Left ventricle myocardium inferior (tissue), 1 donor: ENCODE measurements around the gene DNAJC27. TPM values are rescaled to one million over a fixed set of nuclear protein-coding genes. Genes with fewer than 3 reads are reported as not detected.

Source experiments
- DNase-seq: peaks from one replicate; pipeline ENCODE4 v3.0.0-alpha.2; 2020
- H3K27ac ChIP-seq: fragments of 200-600 bp; replicated peaks from 2 replicates; pipeline ENCODE4 v1.8.0; 2021
- H3K27me3 ChIP-seq: fragments of 200-600 bp; 2 replicates; pipeline ENCODE4 v1.8.0; 2021; ENCODE audit warnings: low read depth
- H3K36me3 ChIP-seq: fragments of 200-600 bp; 2 replicates; pipeline ENCODE4 v1.8.0; 2021
- H3K4me1 ChIP-seq: fragments of 200-600 bp; 2 replicates; pipeline ENCODE4 v1.8.0; 2021
- H3K4me3 ChIP-seq: fragments of 200-600 bp; 2 replicates; pipeline ENCODE4 v1.8.0; 2021; ENCODE audit warnings: mild to moderate bottlenecking, moderate library complexity
- H3K9me3 ChIP-seq: fragments of 200-600 bp; replicated peaks from 2 replicates; pipeline ENCODE4 v1.8.0; 2021
- CTCF ChIP-seq: fragments of 200-600 bp; IDR thresholded peaks from 2 replicates; pipeline ENCODE4 v1.8.0; 2021; ENCODE audit warnings: antibody characterized with exemption, mild to moderate bottlenecking, borderline replicate concordance
- intact Hi-C: fragments of 100-400 bp; cut with micrococcal nuclease; formaldehyde crosslinking; loops from one replicate; pipeline ENCODE4 v1.11.0; 2022
- total RNA-seq: library from RNA; stranded (reverse); fragmentation: NEBNext Ultra II Directional; extraction: Animal tissue kit (Norgen Biotek cat#: 25700); gene quantifications from one replicate; pipeline ENCODE4 v1.2.1, GENCODE V29; 2021
- donor health status: DM: no; HTN: yes; CAD: no; lungs with severe emphysema.

DNAJC27 gene
- total RNA-seq, 1 donor from 2014 or later: 10.1 TPM

GRCh38 chr2:24903161-24904103, 68.3 kb downstream of the DNAJC27 start:
- TF ChIP-seq CTCF: no peak
- Histone ChIP-seq H3K27me3 (no peaks in the 10 kb centered on the region), H3K4me1 (peaks cover 2% of the 10 kb centered on the region), H3K9me3 (no peaks in the 10 kb centered on the region), H3K36me3 (no peaks in the 10 kb centered on the region), H3K4me3 (no peak overlapping the region), H3K27ac (no peak overlapping the region)
- intact Hi-C loops: no loop called here
- DNase-seq: no peak

- peaks cover 11% of the 10 kb centered on the region for H3K4me1 ChIP-seq
- H3K27ac ChIP-seq: peak overlapping the region; percentile 57
- no peaks in the 10 kb centered on the region for H3K27me3 ChIP-seq
- TF ChIP-seq CTCF: no peak
- no peak overlapping the region for H3K4me3 ChIP-seq
- intact Hi-C loops: no loop called here
- no peak for DNase-seq
- peaks cover 19% of the 10 kb centered on the region for H3K9me3 ChIP-seq
- H3K36me3 ChIP-seq: no peaks in the 10 kb centered on the region
Measured at GRCh38 chr2:24899361-24899910, 72.3 kb downstream of the DNAJC27 start.

- Histone ChIP-seq H3K4me3 (peak overlapping the region; percentile 27), H3K36me3 (no peaks in the 10 kb centered on the region), H3K27me3 (no peaks in the 10 kb centered on the region), H3K9me3 (peaks cover 25% of the 10 kb centered on the region), H3K27ac (peak overlapping the region; percentile 57), H3K4me1 (peaks cover 11% of the 10 kb centered on the region)
- intact Hi-C loops: no loop called here
- TF ChIP-seq CTCF: no peak
- no peak for DNase-seq
Measured at GRCh38 chr2:24898122-24899109, 73.3 kb downstream of the DNAJC27 start.

GRCh38 chr2:24894750-24895149, 77.0 kb downstream of the DNAJC27 start:
- DNase-seq: no peak
- intact Hi-C loops: no loop called here
- Histone ChIP-seq H3K36me3 (no peaks in the 10 kb centered on the region), H3K27me3 (no peaks in the 10 kb centered on the region), H3K4me3 (no peak overlapping the region), H3K4me1 (peaks cover 11% of the 10 kb centered on the region), H3K9me3 (peaks cover 35% of the 10 kb centered on the region), H3K27ac (no peak overlapping the region)
- no peak for TF ChIP-seq CTCF

- peaks cover 11% of the 10 kb centered on the region for H3K4me1 ChIP-seq
- H3K36me3 ChIP-seq: no peaks in the 10 kb centered on the region
- intact Hi-C loops: no loop called here
- no peak for DNase-seq
- H3K27me3 ChIP-seq: no peaks in the 10 kb centered on the region
- no peak for TF ChIP-seq CTCF
- no peak overlapping the region for H3K4me3 ChIP-seq
- H3K27ac ChIP-seq: no peak overlapping the region
- H3K9me3 ChIP-seq: peaks cover 35% of the 10 kb centered on the region
Measured at GRCh38 chr2:24893934-24894333, 77.8 kb downstream of the DNAJC27 start.
